ENCODE data around the gene LRP6.

GRCh38 chr12:12294215-12295005 lies 27.6 kb upstream of the LRP6 start:
- TF ChIP-seq CTCF (IDR thresholded peaks at IDR 0.05; ENCODE audit: poor library complexity, severe bottlenecking) (no peak), SMC3 (conservative IDR thresholded peaks at IDR 0.05; ENCODE audit: poor library complexity) (no peak), REST (IDR thresholded peaks at IDR 0.05; ENCODE audit: borderline replicate concordance) (no peak)
